ENCODE results near the gene HJURP.

The HJURP gene

GRCh38 chr2:233811732-233812131 lies 42.6 kb downstream of the HJURP start:
- DNase-seq: no peak

GRCh38 chr2:233811087-233811486 lies 43.2 kb downstream of the HJURP start:
- DNase-seq: no peak

GRCh38 chr2:233810385-233810784 lies 44.0 kb downstream of the HJURP start:
- DNase-seq: no peak

- DNase-seq: no peak
These were observed 46.1 kb downstream of the HJURP start for GRCh38 chr2:233807966-233808935.

- no peak for DNase-seq
These were observed 47.0 kb downstream of the HJURP start for GRCh38 chr2:233807215-233807865.

- no peak for DNase-seq
These were observed 50.3 kb downstream of the HJURP start for GRCh38 chr2:233803994-233804393.

GRCh38 chr2:233803292-233803911 lies 50.9 kb downstream of the HJURP start:
- no peak for DNase-seq

GRCh38 chr2:233802132-233802815 lies 52.1 kb downstream of the HJURP start:
- no peak for DNase-seq

GRCh38 chr2:233801357-233802131 lies 52.8 kb downstream of the HJURP start:
- DNase-seq: no peak

GRCh38 chr2:233800208-233800607 lies 54.1 kb downstream of the HJURP start:
- DNase-seq: no peak

- no peak for DNase-seq
These were observed 54.6 kb downstream of the HJURP start for GRCh38 chr2:233799716-233800115.

- no peak for DNase-seq
These were observed 55.2 kb downstream of the HJURP start for GRCh38 chr2:233799087-233799665.

GRCh38 chr2:233798335-233799086 lies 55.8 kb downstream of the HJURP start:
- no peak for DNase-seq

GRCh38 chr2:233796254-233796653 lies 58.1 kb downstream of the HJURP start:
- DNase-seq: no peak

GRCh38 chr2:233795735-233796171 lies 58.6 kb downstream of the HJURP start:
- no peak for DNase-seq

- no peak for DNase-seq
These were observed 60.1 kb downstream of the HJURP start for GRCh38 chr2:233794128-233794658.

- peak in 1 of 2 experiments; percentile 12 for DNase-seq
These were observed 60.7 kb downstream of the HJURP start for GRCh38 chr2:233793465-233794127.

GRCh38 chr2:233792720-233793119 lies 61.6 kb downstream of the HJURP start:
- DNase-seq: no peak

GRCh38 chr2:233791883-233792329 lies 62.4 kb downstream of the HJURP start:
- no peak for DNase-seq

Measured in NCI-H526 (cell line).